HCT116 (cell line): ENCODE measurements around the gene KRT83. TPM values are rescaled to one million over a fixed set of nuclear protein-coding genes. Genes with fewer than 3 reads are reported as not detected.

Experiments used
- ATAC-seq: fragments of 200-7000 bp; cut with Tn5 transposase; 2 replicates; pipeline ENCODE4 v1.9.1; 2020; ENCODE audit warnings: mild to moderate bottlenecking, moderate library complexity
- BruUV-seq: library from RNA; stranded (reverse); fragments of 400-500 nt; replicated peaks from 2 replicates; lab custom pipeline; 2021; lab: Mats Ljungman, UMichigan
- CTCF ChIA-PET: fragments of 300-600 bp; sonication (Branson Sonifier 250); formaldehyde crosslinking; loops from one replicate; lab custom pipeline; 2021; ENCODE audit warnings: antibody characterized with exemption; lab: Charles Lee
- POLR2A ChIA-PET: fragments of 300-600, 350-600 bp; sonication (Branson Sonifier 250); formaldehyde crosslinking; loops from one replicate; lab custom pipeline; 2021; ENCODE audit warnings: antibody characterized with exemption; lab: Charles Lee
- RAD21 ChIA-PET, 2 experiments: fragments of 300-600 bp; sonication (Branson Sonifier 250); formaldehyde crosslinking; loops; one replicate each; lab custom pipeline; 2023; ENCODE audit warnings: low total read pairs in 2 of 2; ENCODE audit not compliant: uncharacterized antibody in 2 of 2, unreplicated experiment in 2 of 2, low non-redundant PET in 1 of 2; lab: Charles Lee
- DNase-seq: peaks from one replicate; pipeline ENCODE4 v3.0.0-alpha.2; 2010; ENCODE audit warnings: low read depth, low spot score
- H2AFZ ChIP-seq: fragments of 200-600 bp; shearing (Covaris generic), sonication (generic); 2 replicates; pipeline ENCODE4 v1.6.1; 2017; ENCODE audit warnings: low read depth, mixed run types, mixed read lengths, antibody characterized with exemption, low read length; ENCODE audit not compliant: poor library complexity, severe bottlenecking
- H3K27ac ChIP-seq: 2 replicates; pipeline ENCODE4 v1.5.1; 2012; ENCODE audit warnings: low read depth, low read length
- H3K27me3 ChIP-seq: fragments of 200-600 bp; sonication (generic); 2 replicates; pipeline ENCODE4 v1.6.1; 2016; ENCODE audit warnings: mixed run types, low read length, mixed read lengths; ENCODE audit not compliant: insufficient read depth
- H3K36me3 ChIP-seq, 2 experiments: fragments of 200-500 bp in 1 of 2; fragments of 200-600 bp in 1 of 2; sonication (Bioruptor generic) in 1 of 2; sonication (generic) in 1 of 2; 2 replicates each; pipeline versions ENCODE4 v1.5.1 to v1.6.1; 2014 to 2016; ENCODE audit warnings: low read length in 2 of 2, inconsistent platforms in 1 of 2, mixed read lengths in 1 of 2, mixed run types in 1 of 2; ENCODE audit not compliant: insufficient read depth in 2 of 2, control insufficient read depth in 1 of 2
- H3K4me1 ChIP-seq, 2 experiments: fragments of 200-600 bp in 1 of 2; sonication (generic) in 1 of 2; 2 replicates each; pipeline versions ENCODE4 v1.5.1 to v1.6.1; 2012 to 2017; ENCODE audit warnings: low read length in 2 of 2, inconsistent platforms in 1 of 2, mild to moderate bottlenecking in 1 of 2, mixed read lengths in 1 of 2, mixed run types in 1 of 2, moderate library complexity in 1 of 2; ENCODE audit not compliant: insufficient read depth in 2 of 2, control insufficient read depth in 1 of 2
- H3K4me2 ChIP-seq: fragments of 200-600 bp; sonication (generic); 2 replicates; pipeline ENCODE4 v1.6.1; 2017; ENCODE audit warnings: mixed run types, low read length, mixed read lengths
- H3K4me3 ChIP-seq, 2 experiments: fragments of 200-600 bp in 1 of 2; sonication (generic) in 1 of 2; replicated peaks in 1 of 2; 2 replicates each; pipeline ENCODE4 v1.5.1; 2011 to 2016; ENCODE audit warnings: low read length in 2 of 2, control low read depth in 1 of 2, low read depth in 1 of 2, mild to moderate bottlenecking in 1 of 2, mixed read lengths in 1 of 2, mixed run types in 1 of 2
- H3K79me2 ChIP-seq: fragments of 200-600 bp; sonication (generic); 2 replicates; pipeline ENCODE4 v1.6.1; 2017; ENCODE audit warnings: mild to moderate bottlenecking, mixed run types, low read length, moderate library complexity, mixed read lengths; ENCODE audit not compliant: insufficient read depth
- H3K9ac ChIP-seq: fragments of 200-600 bp; sonication (generic); 2 replicates; pipeline ENCODE4 v1.6.1; 2016; ENCODE audit warnings: low read length, mixed read lengths
- H3K9me2 ChIP-seq: fragments of 200-600 bp; sonication (generic), shearing (Covaris generic); 2 replicates; pipeline ENCODE4 v1.6.1; 2017; ENCODE audit warnings: mixed run types, mild to moderate bottlenecking, moderate library complexity; ENCODE audit not compliant: insufficient read depth
- H3K9me3 ChIP-seq, 2 experiments: fragments of 200-500 bp in 1 of 2; fragments of 200-600 bp in 1 of 2; sonication (Bioruptor generic) in 1 of 2; sonication (generic) in 1 of 2; 2 replicates each; pipeline ENCODE4 v1.6.1; 2014 to 2017; ENCODE audit warnings: low read length in 2 of 2, mixed read lengths in 2 of 2, inconsistent platforms in 1 of 2, low read depth in 1 of 2, mild to moderate bottlenecking in 1 of 2, mixed run types in 1 of 2, moderate library complexity in 1 of 2; ENCODE audit not compliant: control insufficient read depth in 1 of 2, insufficient read depth in 1 of 2
- H4K20me1 ChIP-seq: fragments of 200-600 bp; sonication (generic), shearing (Covaris generic); 2 replicates; pipeline ENCODE4 v1.6.1; 2017; ENCODE audit warnings: mixed run types, mild to moderate bottlenecking, moderate library complexity; ENCODE audit not compliant: insufficient read depth
- EGR1 ChIP-seq: IDR thresholded peaks from 2 replicates; pipeline ENCODE4 v1.6.1; 2012; ENCODE audit warnings: low read depth
- ELF1 ChIP-seq: IDR thresholded peaks from 2 replicates; pipeline ENCODE4 v1.6.1; 2012; ENCODE audit warnings: low read depth, borderline replicate concordance
- EZH2 ChIP-seq: fragments of 200-600 bp; sonication (generic); IDR thresholded peaks from 2 replicates; pipeline ENCODE4 v1.6.1; 2017; ENCODE audit warnings: antibody characterized with exemption, mixed run types
- EZH2phosphoT487 ChIP-seq: fragments of 200-600 bp; IDR thresholded peaks from 2 replicates; pipeline ENCODE4 v1.6.1; 2018; ENCODE audit warnings: antibody characterized with exemption, borderline replicate concordance
- JUND ChIP-seq: IDR thresholded peaks from 2 replicates; pipeline ENCODE4 v1.6.1; 2012
- POLR2A ChIP-seq: IDR thresholded peaks from 2 replicates; pipeline ENCODE4 v1.7.0; 2011; ENCODE audit warnings: borderline replicate concordance; ENCODE audit not compliant: insufficient read depth, insufficient read length; ENCODE audit errors: extremely low read depth
- POLR2AphosphoS5 ChIP-seq: IDR thresholded peaks from 2 replicates; pipeline ENCODE4 v1.6.1; 2011; ENCODE audit warnings: mild to moderate bottlenecking, low read depth, low read length, moderate library complexity
- SIN3A ChIP-seq: IDR thresholded peaks from 2 replicates; pipeline ENCODE4 v1.6.1; 2012; ENCODE audit warnings: low read depth
- SP1 ChIP-seq: IDR thresholded peaks from 2 replicates; pipeline ENCODE4 v1.6.1; 2012; ENCODE audit warnings: low read depth
- TCF7L2 ChIP-seq: IDR thresholded peaks from 2 replicates; pipeline ENCODE4 v1.7.0; 2011; ENCODE audit warnings: borderline replicate concordance, inconsistent platforms; ENCODE audit not compliant: insufficient read depth, insufficient read length; ENCODE audit errors: extremely low read depth
- YY1 ChIP-seq: IDR thresholded peaks from 2 replicates; pipeline ENCODE4 v1.6.1; 2011; ENCODE audit warnings: low read length, low read depth, moderate library complexity, mild to moderate bottlenecking; ENCODE audit not compliant: insufficient replicate concordance; ENCODE audit errors: extremely low read depth
- ZFX ChIP-seq: fragments of 450-650 bp; IDR thresholded peaks from 2 replicates; pipeline ENCODE4 v1.6.1; 2017
- intact Hi-C: fragments of 100-400 bp; cut with micrococcal nuclease; formaldehyde crosslinking; loops from 2 replicates; pipeline ENCODE4 v1.10.0; 2022
- total RNA-seq: library from RNA; stranded (reverse); gene quantifications from one replicate; pipeline ENCODE4 v1.2.1, GENCODE V29; 2021; ENCODE audit not compliant: unreplicated experiment
- TF ChIP-seq, protein P1 (sequence below): IDR thresholded peaks from 2 replicates; pipeline ENCODE4 v1.6.1; 2012
- TF ChIP-seq, protein P2 (sequence below): IDR thresholded peaks from 2 replicates; pipeline ENCODE4 v1.6.1; 2012; ENCODE audit warnings: low read depth

KRT83 gene
- total RNA-seq, 1 experiment from 2014 or later, result not detected

DNA sequence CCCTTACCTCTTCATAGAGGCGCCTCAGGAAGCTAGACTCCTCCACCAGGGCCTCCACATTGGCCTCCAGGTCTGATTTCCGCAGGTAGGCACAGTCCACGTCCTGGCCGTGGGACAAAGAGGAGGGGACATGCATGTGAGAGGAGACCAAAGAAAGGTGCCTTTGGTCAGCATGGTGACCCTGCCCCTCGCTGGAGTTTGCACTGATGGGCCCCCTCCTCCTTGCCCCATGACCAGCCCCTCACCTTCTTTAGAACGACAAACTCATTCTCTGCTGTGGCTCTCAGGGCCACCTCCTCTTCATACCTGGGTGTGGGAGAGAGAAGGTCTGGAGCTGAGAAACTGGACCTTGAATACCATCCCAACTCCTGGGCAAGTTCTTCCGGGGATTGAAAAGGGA is 42.9 kb upstream of the KRT83 start:
- CTCF ChIA-PET, result interaction anchor here (1.0 kb wide), 1 partner anchor 8 kb away, joined by 3 read pairs; no protein-coding TSS in a partner anchor
- Histone ChIP-seq H3K27ac (no peak overlapping the region), H3K9ac (no peak overlapping the region), H3K4me3 (no peak overlapping the region), H3K9me3 (no peaks in the 10 kb centered on the region), H2AFZ (no peak overlapping the region), H3K36me3 (no peaks in the 10 kb centered on the region), H4K20me1 (no peaks in the 10 kb centered on the region), H3K9me2 (no peaks in the 10 kb centered on the region), H3K79me2 (no peaks in the 10 kb centered on the region), H3K27me3 (no peaks in the 10 kb centered on the region), H3K4me2 (no peak overlapping the region), H3K4me1 (no peaks in the 10 kb centered on the region; a peak in 1 of 4 replicates)
- ATAC-seq (no peak), DNase-seq (no peak)
- RAD21 ChIA-PET, result no interaction called here
- no peak for TF ChIP-seq ELF1
- no peak for TF ChIP-seq EGR1
- no peak for TF ChIP-seq SIN3A
- TF ChIP-seq POLR2A, result no peak
- no peak for TF ChIP-seq TCF7L2
- TF ChIP-seq POLR2AphosphoS5, result no peak
- TF ChIP-seq YY1, result no peak
- TF ChIP-seq JUND, result no peak
- no peak for TF ChIP-seq SP1
- TF ChIP-seq, protein P1, sequence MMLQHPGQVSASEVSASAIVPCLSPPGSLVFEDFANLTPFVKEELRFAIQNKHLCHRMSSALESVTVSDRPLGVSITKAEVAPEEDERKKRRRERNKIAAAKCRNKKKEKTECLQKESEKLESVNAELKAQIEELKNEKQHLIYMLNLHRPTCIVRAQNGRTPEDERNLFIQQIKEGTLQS, result no peak
- TF ChIP-seq EZH2, result no peak
- TF ChIP-seq, protein P2, sequence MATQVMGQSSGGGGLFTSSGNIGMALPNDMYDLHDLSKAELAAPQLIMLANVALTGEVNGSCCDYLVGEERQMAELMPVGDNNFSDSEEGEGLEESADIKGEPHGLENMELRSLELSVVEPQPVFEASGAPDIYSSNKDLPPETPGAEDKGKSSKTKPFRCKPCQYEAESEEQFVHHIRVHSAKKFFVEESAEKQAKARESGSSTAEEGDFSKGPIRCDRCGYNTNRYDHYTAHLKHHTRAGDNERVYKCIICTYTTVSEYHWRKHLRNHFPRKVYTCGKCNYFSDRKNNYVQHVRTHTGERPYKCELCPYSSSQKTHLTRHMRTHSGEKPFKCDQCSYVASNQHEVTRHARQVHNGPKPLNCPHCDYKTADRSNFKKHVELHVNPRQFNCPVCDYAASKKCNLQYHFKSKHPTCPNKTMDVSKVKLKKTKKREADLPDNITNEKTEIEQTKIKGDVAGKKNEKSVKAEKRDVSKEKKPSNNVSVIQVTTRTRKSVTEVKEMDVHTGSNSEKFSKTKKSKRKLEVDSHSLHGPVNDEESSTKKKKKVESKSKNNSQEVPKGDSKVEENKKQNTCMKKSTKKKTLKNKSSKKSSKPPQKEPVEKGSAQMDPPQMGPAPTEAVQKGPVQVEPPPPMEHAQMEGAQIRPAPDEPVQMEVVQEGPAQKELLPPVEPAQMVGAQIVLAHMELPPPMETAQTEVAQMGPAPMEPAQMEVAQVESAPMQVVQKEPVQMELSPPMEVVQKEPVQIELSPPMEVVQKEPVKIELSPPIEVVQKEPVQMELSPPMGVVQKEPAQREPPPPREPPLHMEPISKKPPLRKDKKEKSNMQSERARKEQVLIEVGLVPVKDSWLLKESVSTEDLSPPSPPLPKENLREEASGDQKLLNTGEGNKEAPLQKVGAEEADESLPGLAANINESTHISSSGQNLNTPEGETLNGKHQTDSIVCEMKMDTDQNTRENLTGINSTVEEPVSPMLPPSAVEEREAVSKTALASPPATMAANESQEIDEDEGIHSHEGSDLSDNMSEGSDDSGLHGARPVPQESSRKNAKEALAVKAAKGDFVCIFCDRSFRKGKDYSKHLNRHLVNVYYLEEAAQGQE, result no peak
- TF ChIP-seq ZFX, result no peak
- TF ChIP-seq EZH2phosphoT487, result no peak
- no TSS peak for BruUV-seq
- POLR2A ChIA-PET, result no interaction called here
- intact Hi-C loops, result no loop called here
